ENCODE data around the gene BASP1. TPM values are rescaled to one million over a fixed set of nuclear protein-coding genes. Genes with fewer than 3 reads are reported as not detected.

Gene BASP1
- total RNA-seq, 1 donor from 2014 or later, result 78.7 TPM

DNA sequence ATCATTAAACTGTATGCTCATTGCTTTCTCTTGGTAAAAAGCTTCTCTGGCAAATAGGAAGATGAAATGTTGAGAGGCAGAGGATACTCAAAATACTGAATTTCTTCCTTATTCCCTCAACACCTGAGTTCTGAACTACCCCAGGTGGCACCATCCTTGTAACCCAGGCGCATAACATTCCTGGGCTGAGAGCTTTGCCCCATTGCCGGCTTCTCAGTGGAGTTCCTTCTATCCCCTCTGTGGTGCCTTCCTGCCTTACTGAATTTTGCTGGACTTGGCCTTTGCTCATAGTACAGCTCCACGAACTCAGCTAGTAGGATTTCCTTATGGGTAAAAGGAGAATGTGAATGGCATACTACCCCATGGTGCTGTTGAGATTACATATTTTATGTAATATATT lies 54.7 kb downstream of the BASP1 start:
- TF ChIP-seq, protein P1, sequence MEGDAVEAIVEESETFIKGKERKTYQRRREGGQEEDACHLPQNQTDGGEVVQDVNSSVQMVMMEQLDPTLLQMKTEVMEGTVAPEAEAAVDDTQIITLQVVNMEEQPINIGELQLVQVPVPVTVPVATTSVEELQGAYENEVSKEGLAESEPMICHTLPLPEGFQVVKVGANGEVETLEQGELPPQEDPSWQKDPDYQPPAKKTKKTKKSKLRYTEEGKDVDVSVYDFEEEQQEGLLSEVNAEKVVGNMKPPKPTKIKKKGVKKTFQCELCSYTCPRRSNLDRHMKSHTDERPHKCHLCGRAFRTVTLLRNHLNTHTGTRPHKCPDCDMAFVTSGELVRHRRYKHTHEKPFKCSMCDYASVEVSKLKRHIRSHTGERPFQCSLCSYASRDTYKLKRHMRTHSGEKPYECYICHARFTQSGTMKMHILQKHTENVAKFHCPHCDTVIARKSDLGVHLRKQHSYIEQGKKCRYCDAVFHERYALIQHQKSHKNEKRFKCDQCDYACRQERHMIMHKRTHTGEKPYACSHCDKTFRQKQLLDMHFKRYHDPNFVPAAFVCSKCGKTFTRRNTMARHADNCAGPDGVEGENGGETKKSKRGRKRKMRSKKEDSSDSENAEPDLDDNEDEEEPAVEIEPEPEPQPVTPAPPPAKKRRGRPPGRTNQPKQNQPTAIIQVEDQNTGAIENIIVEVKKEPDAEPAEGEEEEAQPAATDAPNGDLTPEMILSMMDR (IDR thresholded peaks at IDR 0.05; ENCODE audit: insufficient read depth, low read length, severe bottlenecking), result no peak
- FAIRE-seq, result no peak
- no peak overlapping the region for H3K4me3 ChIP-seq (ENCODE audit: low read depth, low read length)

DNA sequence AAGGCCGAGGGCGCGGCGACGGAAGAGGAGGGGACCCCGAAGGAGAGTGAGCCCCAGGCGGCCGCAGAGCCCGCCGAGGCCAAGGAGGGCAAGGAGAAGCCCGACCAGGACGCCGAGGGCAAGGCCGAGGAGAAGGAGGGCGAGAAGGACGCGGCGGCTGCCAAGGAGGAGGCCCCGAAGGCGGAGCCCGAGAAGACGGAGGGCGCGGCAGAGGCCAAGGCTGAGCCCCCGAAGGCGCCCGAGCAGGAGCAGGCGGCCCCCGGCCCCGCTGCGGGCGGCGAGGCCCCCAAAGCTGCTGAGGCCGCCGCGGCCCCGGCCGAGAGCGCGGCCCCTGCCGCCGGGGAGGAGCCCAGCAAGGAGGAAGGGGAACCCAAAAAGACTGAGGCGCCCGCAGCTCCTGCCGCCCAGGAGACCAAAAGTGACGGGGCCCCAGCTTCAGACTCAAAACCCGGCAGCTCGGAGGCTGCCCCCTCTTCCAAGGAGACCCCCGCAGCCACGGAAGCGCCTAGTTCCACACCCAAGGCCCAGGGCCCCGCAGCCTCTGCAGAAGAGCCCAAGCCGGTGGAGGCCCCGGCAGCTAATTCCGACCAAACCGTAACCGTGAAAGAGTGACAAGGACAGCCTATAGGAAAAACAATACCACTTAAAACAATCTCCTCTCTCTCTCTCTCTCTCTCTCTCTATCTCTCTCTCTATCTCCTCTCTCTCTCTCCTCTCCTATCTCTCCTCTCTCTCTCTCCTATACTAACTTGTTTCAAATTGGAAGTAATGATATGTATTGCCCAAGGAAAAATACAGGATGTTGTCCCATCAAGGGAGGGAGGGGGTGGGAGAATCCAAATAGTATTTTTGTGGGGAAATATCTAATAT lies 58.1 kb downstream of the BASP1 start:
- DNase-seq (ENCODE audit: low read depth) (no peak), FAIRE-seq (no peak)
- Histone ChIP-seq H3K36me3 (ENCODE audit: control insufficient read depth, insufficient read depth, low read length) (peaks cover 5% of the 10 kb centered on the region), H3K27me3 (ENCODE audit: control insufficient read depth, insufficient read depth, low read length) (no peaks in the 10 kb centered on the region), H3K4me3 (ENCODE audit: low read depth, low read length) (no peak overlapping the region)
- TF ChIP-seq, protein P1 (IDR thresholded peaks at IDR 0.05; ENCODE audit: insufficient read depth, low read length, severe bottlenecking), result no peak

More for the DNA sequence above, 54.7 kb downstream of the BASP1 start:
- no peak for DNase-seq (ENCODE audit: low read depth)
- H3K27me3 ChIP-seq (ENCODE audit: control insufficient read depth, insufficient read depth, low read length), result no peaks in the 10 kb centered on the region
- peaks cover 6% of the 10 kb centered on the region for H3K36me3 ChIP-seq (ENCODE audit: control insufficient read depth, insufficient read depth, low read length)

DNA sequence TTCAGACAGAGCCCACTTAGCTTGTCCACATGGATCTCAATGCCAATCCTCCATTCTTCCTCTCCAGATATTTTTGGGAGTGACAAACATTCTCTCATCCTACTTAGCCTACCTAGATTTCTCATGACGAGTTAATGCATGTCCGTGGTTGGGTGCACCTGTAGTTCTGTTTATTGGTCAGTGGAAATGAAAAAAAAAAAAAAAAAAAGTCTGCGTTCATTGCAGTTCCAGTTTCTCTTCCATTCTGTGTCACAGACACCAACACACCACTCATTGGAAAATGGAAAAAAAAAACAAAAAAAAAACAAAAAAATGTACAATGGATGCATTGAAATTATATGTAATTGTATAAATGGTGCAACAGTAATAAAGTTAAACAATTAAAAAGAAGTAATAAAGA lies 59.0 kb downstream of the BASP1 start:
- H3K27me3 ChIP-seq (ENCODE audit: control insufficient read depth, insufficient read depth, low read length), result no peaks in the 10 kb centered on the region
- H3K4me3 ChIP-seq (ENCODE audit: low read depth, low read length), result no peak overlapping the region
- no peak for DNase-seq (ENCODE audit: low read depth)
- peaks cover 5% of the 10 kb centered on the region for H3K36me3 ChIP-seq (ENCODE audit: control insufficient read depth, insufficient read depth, low read length)
- TF ChIP-seq, protein P1 (IDR thresholded peaks at IDR 0.05; ENCODE audit: insufficient read depth, low read length, severe bottlenecking), result no peak
- no peak for FAIRE-seq

- DNase-seq (ENCODE audit: low read depth) (no peak), FAIRE-seq (no peak)
- H3K36me3 ChIP-seq (ENCODE audit: control insufficient read depth, insufficient read depth, low read length), result peaks cover 5% of the 10 kb centered on the region
- H3K27me3 ChIP-seq (ENCODE audit: control insufficient read depth, insufficient read depth, low read length), result no peaks in the 10 kb centered on the region
- TF ChIP-seq, protein P1 (IDR thresholded peaks at IDR 0.05; ENCODE audit: insufficient read depth, low read length, severe bottlenecking), result no peak
- H3K4me3 ChIP-seq (ENCODE audit: low read depth, low read length), result no peak overlapping the region
Observed at GRCh38 chr5:17277907-17278306, 60.5 kb downstream of the BASP1 start.

DNA sequence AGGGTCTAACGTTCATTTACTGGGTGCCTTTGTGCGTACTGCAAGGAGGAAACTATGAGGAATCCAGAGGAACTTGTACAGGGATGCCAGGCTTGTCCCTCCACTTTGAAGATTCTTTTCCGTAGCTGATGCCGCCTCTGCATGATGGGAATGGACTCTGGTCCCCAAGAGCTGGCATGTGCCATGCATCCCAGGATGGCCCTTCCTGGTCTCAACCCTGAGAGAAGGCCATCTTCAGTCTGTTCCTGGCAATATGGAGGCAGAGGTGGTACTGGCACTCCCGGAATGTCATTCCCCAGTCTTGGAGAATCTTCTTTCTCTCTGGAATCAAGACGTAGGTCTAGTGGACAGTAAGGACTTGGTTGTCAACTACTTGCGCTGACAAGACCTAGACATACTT lies 61.5 kb downstream of the BASP1 start:
- H3K36me3 ChIP-seq (ENCODE audit: control insufficient read depth, insufficient read depth, low read length), result peaks cover 5% of the 10 kb centered on the region
- DNase-seq (ENCODE audit: low read depth), result no peak
- no peak overlapping the region for H3K4me3 ChIP-seq (ENCODE audit: low read depth, low read length)
- H3K27me3 ChIP-seq (ENCODE audit: control insufficient read depth, insufficient read depth, low read length), result no peaks in the 10 kb centered on the region
- no peak for FAIRE-seq
- TF ChIP-seq, protein P1 (IDR thresholded peaks at IDR 0.05; ENCODE audit: insufficient read depth, low read length, severe bottlenecking), result no peak
